ENCODE data around the gene EXOC6B. TPM values are rescaled to one million over a fixed set of nuclear protein-coding genes. Genes with fewer than 3 reads are reported as not detected.

EXOC6B gene
- polyA plus RNA-seq, 3 donors, result 3.2 to 8.2 (median 8.0) TPM

GRCh38 chr2:72386288-72386687 is 439.5 kb downstream of the EXOC6B start:
- H3K27ac ChIP-seq (ENCODE audit: low read depth, low read length), result no peak overlapping the region
- WGBS, 3 donors, result 84 to 97% (median 91%) methylated on average over 1 of the region's 1 CpG

GRCh38 chr2:72378753-72379348 is 447.0 kb downstream of the EXOC6B start:
- WGBS, 3 donors, result 58 to 85% (median 85%) methylated on average over 1 of the region's 1 CpG
- no peak overlapping the region for H3K27ac ChIP-seq (ENCODE audit: low read depth, low read length)

- 80 to 88% (median 85%) methylated on average over 5 of the region's 5 CpGs for WGBS, 3 donors
- H3K27ac ChIP-seq (ENCODE audit: low read depth, low read length), result no peak overlapping the region
These were observed 458.2 kb downstream of the EXOC6B start for GRCh38 chr2:72367530-72368225.

GRCh38 chr2:72363406-72363805 is 462.4 kb downstream of the EXOC6B start:
- H3K27ac ChIP-seq (ENCODE audit: low read depth, low read length), result no peak overlapping the region

GRCh38 chr2:72362733-72363132 is 463.1 kb downstream of the EXOC6B start:
- no peak overlapping the region for H3K27ac ChIP-seq (ENCODE audit: low read depth, low read length)

- WGBS, 3 donors, result 64 to 100% (median 68%) methylated on average over 2 of the region's 2 CpGs
- H3K27ac ChIP-seq (ENCODE audit: low read depth, low read length), result no peak overlapping the region
These were observed 464.3 kb downstream of the EXOC6B start for GRCh38 chr2:72361521-72361920.

GRCh38 chr2:72361042-72361441 is 464.8 kb downstream of the EXOC6B start:
- WGBS, 3 donors, result 90 to 93% (median 93%) methylated on average over 1 of the region's 1 CpG
- H3K27ac ChIP-seq (ENCODE audit: low read depth, low read length), result no peak overlapping the region

GRCh38 chr2:72350852-72351251 is 475.0 kb downstream of the EXOC6B start:
- no peak overlapping the region for H3K27ac ChIP-seq (ENCODE audit: low read depth, low read length)
- WGBS, 3 donors, result 92 to 96% (median 94%) methylated on average over 2 of the region's 2 CpGs

GRCh38 chr2:72349016-72349415 is 476.8 kb downstream of the EXOC6B start:
- 50 to 78% (median 62%) methylated on average over 3 of the region's 3 CpGs for WGBS, 3 donors

GRCh38 chr2:72347081-72347480 is 478.8 kb downstream of the EXOC6B start:
- 73 to 94% (median 83%) methylated on average over 1 of the region's 1 CpG for WGBS, 3 donors
- H3K27ac ChIP-seq (ENCODE audit: low read depth, low read length), result no peak overlapping the region

More at GRCh38 chr2:72349016-72349415, 476.8 kb downstream of the EXOC6B start:
- no peak overlapping the region for H3K27ac ChIP-seq (ENCODE audit: low read depth, low read length)

GRCh38 chr2:72341639-72342038 is 484.2 kb downstream of the EXOC6B start:
- H3K27ac ChIP-seq (ENCODE audit: low read depth, low read length), result no peak overlapping the region
- 86 to 93% (median 92%) methylated on average over 1 of the region's 1 CpG for WGBS, 3 donors

- H3K27ac ChIP-seq (ENCODE audit: low read depth, low read length), result no peak overlapping the region
- 63 to 84% (median 74%) methylated on average over 4 of the region's 4 CpGs for WGBS, 3 donors
These were observed 485.2 kb downstream of the EXOC6B start for GRCh38 chr2:72340665-72341064.

GRCh38 chr2:72338076-72338475 is 487.8 kb downstream of the EXOC6B start:
- H3K27ac ChIP-seq (ENCODE audit: low read depth, low read length), result no peak overlapping the region
- 88 to 95% (median 92%) methylated on average over 1 of the region's 1 CpG for WGBS, 3 donors

- H3K27ac ChIP-seq (ENCODE audit: low read depth, low read length), result no peak overlapping the region
These were observed 493.1 kb downstream of the EXOC6B start for GRCh38 chr2:72332720-72333119.

GRCh38 chr2:72330652-72331051 is 495.2 kb downstream of the EXOC6B start:
- WGBS, 3 donors, result 92 to 100% (median 93%) methylated on average over 1 of the region's 1 CpG

GRCh38 chr2:72326759-72327158 is 499.1 kb downstream of the EXOC6B start:
- H3K27ac ChIP-seq (ENCODE audit: low read depth, low read length), result no peak overlapping the region

More at GRCh38 chr2:72330652-72331051, 495.2 kb downstream of the EXOC6B start:
- no peak overlapping the region for H3K27ac ChIP-seq (ENCODE audit: low read depth, low read length)

GRCh38 chr2:72325592-72326422 is 500.0 kb downstream of the EXOC6B start:
- H3K27ac ChIP-seq (ENCODE audit: low read depth, low read length), result no peak overlapping the region
- 72 to 84% (median 74%) methylated on average over 8 of the region's 8 CpGs for WGBS, 3 donors

More at GRCh38 chr2:72326759-72327158, 499.1 kb downstream of the EXOC6B start:
- 93 to 96% (median 96%) methylated on average over 3 of the region's 3 CpGs for WGBS, 3 donors

- H3K27ac ChIP-seq (ENCODE audit: low read depth, low read length), result no peak overlapping the region
These were observed 509.1 kb downstream of the EXOC6B start for GRCh38 chr2:72316774-72317173.

- WGBS, 3 donors, result 94 to 95% (median 94%) methylated on average over 9 of the region's 9 CpGs
These were observed 525.6 kb downstream of the EXOC6B start for GRCh38 chr2:72300147-72300684.

More at GRCh38 chr2:72300147-72300684, 525.6 kb downstream of the EXOC6B start:
- H3K27ac ChIP-seq (ENCODE audit: low read depth, low read length), result no peak overlapping the region

Measured in adipose tissue (tissue), 3 donors.